HG03108 (cell line): Measurements from ENCODE around the gene DUSP8.
"Not testable (repeated sequence)": the region's sequence is repeated elsewhere in the genome, so short reads cannot be mapped to it uniquely, and the experiment has no call there.

Experiments used
- ATAC-seq: cut with Tn5 transposase; IDR thresholded peaks from one replicate; pipeline ENCODE4 v1.9.1; 2021; ENCODE audit warnings: moderate library complexity; ENCODE audit not compliant: unreplicated experiment

Gene DUSP8

DNA sequence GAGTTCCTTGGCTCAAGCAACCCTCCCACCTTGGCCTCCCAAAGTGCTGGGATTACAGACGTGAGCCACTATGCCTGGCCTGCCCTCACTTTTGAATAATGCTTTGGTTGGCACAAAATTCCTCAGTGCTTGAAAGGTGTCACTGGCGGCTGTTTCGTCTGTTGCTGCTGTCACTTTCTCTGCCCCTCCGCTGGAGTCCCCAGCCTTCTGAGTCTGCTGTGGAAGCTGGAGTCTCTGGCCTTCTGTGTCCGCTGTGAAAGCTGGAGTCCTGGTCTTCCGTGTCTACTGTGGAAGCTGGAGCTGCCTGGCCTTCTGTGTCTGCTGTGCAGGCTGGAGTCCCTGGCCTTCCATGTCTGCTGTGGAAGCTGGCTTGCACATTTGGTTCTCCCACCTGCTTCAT is 17.9 kb upstream of the DUSP8 start:
- ATAC-seq = no peak

DNA sequence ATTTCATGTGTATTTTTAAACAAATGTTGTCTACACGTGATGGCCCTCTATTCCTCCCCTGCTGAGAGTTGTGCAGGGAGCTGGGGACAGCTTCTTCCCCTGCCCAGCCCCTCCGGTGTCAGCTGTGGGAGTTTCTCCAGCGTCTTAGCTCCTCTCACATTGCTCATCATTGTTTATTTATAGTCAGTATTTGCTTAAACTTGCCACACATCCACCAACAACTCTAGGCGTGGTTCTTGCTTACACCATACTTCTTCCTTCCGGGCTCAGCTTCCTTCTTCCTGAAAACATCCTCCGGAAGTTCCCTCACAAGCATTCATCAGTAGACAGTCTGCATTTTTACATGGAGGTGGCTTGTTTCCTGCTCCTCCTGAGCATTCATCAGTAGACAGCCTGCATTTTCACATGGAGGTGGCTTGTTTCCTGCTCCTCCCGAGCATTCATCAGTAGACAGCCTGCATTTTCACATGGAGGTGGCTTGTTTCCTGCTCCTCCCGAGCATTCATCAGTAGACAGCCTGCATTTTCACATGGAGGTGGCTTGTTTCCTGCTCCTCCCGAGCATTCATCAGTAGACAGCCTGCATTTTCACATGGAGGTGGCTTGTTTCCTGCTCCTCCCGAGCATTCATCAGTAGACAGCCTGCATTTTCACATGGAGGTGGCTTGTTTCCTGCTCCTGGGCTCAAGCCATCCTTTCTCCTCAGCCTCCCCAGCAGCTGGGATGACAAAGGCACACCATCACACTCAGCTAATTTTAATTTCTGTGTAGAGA is 17.3 kb upstream of the DUSP8 start:
- not testable (repeated sequence) for ATAC-seq

- no peak for ATAC-seq
These were observed 14.6 kb upstream of the DUSP8 start for GRCh38 chr11:1586699-1587098.

DNA sequence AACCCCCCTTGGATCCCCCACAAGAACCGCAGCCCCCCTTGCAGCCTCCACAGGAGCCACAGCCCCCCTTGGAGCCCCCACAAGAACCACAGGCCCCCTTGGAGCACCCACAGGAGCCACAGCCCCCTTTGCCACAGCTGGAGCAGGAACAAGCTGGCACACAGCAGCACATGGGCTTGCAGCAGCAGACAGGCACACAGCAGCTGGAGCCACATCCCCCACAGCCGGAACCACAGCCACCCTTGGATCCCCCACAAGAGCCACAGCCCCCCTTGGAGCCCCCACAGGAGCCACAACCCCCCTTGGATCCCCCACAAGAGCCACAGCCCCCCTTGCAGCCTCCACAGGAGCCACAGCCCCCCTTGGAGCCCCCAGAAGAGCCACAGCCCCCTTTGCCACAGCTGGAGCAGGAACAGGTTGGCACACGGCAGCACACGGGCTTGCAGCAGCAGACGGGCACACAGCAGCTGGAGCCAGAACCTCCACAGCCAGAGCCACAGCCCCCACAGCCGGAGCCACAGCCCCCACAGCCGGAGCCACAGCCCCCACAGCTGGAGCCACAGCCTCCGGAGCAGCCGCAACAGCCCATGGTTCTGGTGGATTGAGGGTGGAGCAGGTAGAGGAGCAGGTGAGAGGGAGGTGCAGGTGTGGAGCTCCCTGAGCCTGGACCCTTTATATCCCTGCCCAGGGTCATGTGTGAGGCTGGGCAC is 12.7 kb upstream of the DUSP8 start, which contains the start of gene KRTAP5-1:
TSS of gene KRTAP5-1 (minus strand) at position 623 of the 710 bp plus-strand sequence. CDS start at position 589, 34 bp downstream.
- not testable (repeated sequence) for ATAC-seq

DNA sequence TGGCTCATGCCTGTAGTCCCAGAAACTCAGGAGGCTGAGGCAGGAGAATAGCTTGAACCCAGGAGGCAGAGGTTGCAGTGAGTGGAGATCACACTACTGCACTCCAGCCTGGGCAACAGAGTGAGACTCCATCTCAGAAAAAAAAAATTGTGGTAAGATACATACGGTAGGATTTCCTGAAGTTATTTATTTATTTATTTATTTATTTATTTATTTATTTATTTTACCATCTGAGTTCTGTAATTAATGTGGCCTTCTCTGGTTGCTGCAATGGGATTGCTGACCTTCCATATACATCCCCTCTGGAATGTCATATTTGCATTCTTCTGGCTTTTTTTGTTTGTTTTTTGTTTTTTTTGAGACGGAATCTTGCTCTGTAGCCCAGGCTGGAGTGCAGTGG is 10.8 kb upstream of the DUSP8 start:
- ATAC-seq = not testable (repeated sequence)

DNA sequence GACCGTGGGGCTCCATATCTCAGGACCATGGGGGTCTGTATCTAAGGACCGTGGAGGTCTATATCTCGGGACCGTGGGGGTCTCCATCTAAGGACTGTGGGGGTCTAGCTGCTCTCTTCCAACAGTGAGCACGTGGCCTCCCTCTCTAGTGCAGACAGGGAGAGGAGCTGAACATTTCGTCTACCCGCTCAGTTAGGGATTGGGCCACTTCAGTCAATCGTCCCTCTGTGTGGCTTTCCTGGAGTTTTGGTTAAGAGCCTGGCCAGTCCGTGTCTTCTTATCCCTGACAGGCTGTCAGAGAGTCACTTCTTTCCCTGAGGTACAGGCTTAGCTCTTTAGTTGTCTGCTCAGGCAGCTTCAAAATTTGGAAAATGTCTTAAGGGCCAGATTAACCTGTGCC is 9.9 kb upstream of the DUSP8 start:
- ATAC-seq = no peak

DNA sequence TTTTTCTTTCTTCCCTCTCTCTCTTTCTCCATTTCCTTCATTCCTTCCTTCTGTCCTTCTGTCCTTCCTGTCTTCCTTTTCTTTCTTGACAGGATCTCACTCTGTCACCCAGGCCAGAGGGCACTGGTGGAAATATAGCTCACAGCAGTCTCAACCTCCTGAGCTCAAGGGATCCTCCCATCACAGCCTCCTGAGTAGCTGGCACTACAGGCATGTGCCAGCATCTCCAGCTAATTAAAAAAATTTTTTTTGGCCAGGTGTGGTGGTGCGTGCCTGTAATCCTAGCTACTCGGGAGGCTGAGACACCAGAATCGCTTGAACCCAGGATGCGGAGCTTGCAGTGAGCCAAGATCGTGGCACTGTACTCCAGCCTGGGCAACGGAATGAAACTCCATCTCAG is 4.8 kb upstream of the DUSP8 start:
- ATAC-seq = no peak

- not testable (repeated sequence) for ATAC-seq
These were observed 3.7 kb upstream of the DUSP8 start for GRCh38 chr11:1575756-1576155.

DNA sequence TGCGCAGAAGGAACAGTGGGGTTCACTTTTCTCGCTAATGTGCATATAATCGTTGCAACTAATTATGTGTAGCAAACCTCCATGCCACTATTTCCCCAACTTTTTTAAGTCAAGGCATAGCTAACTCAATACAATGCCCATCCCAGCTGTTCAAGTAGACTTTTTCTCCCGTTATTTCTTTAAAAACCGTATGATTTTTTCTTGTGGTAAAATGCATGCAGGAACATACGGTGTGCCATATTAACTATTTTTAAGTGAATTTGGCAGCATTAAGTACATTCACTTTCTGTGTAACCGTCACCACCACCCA is 2.8 kb upstream of the DUSP8 start:
- no peak for ATAC-seq

- ATAC-seq = no peak
These were observed 2.3 kb upstream of the DUSP8 start for GRCh38 chr11:1574238-1574932.

GRCh38 chr11:1573903-1574237 is 1.8 kb upstream of the DUSP8 start:
- ATAC-seq = no peak

- no peak for ATAC-seq
These were observed 1.2 kb upstream of the DUSP8 start for GRCh38 chr11:1573077-1573902.

DNA sequence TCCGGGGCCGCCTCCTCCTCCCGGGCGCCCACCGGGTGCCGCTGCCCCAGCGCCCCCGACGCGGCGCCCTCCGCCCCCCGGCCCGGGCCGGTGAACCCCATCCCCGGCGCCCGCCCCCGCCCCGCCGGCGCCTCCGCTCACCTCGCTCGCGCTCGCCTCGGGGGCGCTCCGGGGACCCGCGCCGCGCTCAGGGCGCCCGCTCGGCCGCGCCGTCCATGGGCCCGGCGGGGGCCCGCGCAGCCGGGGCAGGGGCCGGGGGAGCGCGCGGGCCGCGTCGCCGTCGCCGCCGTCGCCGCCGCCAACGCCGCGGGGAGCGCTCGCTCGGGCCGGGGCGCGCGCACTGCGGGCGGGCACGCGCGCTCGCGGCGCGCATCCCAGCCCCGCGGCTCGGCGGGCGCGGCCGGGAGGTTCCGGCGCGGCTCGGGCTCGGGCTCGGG is 293 bp downstream of the DUSP8 start:
- no peak for ATAC-seq

- ATAC-seq = no peak
These were observed 943 bp downstream of the DUSP8 start for GRCh38 chr11:1570896-1571759.

DNA sequence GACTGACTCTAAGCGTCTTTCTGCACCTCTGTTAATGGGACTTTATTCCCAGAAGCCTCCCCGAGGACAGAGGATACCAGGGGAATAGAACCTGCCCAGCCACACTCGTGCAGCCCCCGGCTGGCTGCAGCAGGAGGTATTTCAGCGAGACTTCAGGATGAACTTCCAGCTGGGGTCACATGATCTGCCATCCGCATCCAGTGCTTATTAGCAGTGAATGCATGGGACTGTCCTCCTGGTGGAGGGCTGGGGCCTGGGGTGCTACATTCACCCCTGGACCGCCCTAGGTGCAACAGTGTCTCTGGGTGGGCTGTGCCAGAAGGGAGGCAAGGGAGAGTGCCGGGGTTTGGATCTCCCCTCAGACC is 1.6 kb downstream of the DUSP8 start:
- no peak for ATAC-seq

- ATAC-seq = no peak
These were observed 2.0 kb downstream of the DUSP8 start for GRCh38 chr11:1570001-1570453.

DNA sequence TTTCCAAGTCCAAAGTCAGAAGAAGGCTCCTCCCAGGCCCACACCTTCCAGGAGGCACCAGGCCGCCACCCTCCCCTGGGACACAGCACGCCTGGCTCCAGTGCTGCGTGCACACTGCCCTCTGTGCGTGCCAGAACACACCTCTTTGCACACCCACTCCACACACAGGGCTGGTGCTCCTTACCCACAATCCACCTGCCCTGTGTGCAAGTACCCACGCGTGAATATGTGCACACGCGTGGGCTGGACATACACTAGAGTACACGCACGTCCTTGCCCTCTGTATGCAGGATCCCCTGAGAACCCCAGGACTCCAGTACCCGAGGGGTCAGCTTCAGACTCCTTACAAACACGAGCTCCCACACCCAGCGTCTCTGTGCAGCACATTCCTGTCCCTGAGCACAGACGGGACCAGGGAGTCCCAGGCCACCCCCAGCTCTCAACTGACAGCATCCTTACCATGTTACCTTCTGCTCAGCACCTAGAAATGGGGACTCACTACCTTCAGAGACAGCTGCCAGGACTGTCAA is 2.8 kb downstream of the DUSP8 start:
- ATAC-seq = no peak

DNA sequence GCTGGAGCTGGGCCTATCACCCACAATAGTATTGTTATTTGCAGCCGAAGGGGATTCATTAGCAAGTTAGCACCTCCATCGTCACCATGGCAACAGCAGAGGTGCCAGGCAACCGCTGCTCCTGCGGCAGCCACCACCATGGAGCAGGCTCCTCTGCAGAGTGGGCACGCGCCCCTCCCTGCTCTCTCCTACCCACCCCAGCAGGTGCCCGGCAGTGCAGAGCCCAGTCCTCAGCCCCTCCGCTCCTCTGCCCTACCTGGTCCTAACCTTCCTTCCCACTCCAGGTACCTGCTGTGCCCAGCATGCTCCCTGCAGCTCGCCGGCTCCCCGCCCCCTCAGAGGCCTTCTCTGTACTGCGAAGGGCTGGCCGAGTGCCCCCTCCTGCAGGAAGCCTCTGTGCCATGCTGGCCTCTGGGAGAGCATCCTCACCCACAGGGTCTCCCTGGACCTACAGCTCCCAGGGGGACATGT is 3.6 kb downstream of the DUSP8 start:
- ATAC-seq = no peak

DNA sequence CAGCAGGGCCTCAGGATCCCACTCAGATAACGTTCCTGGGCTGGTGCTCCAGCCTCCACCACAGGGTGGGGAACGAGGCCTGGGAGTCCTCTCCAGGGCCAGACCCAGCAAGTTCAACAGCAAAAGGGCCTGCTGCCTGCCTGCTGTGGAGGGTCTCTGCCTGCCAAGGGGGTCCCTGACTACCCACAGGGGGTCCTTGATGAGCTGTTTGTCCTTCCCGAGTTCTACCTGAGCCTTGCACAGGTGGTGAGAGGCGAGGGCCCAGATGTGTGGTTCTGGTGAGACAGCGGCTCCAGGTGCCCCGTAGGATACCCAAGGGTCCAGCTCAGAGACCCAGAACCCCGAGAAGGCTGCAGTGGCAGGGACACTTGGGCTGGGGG is 4.4 kb downstream of the DUSP8 start:
- ATAC-seq = no peak
